Fibroblast of skin of back (primary cell): ENCODE results near the gene HPN.
"Not testable (repeated sequence)": the region's sequence is repeated elsewhere in the genome, so short reads cannot be mapped to it uniquely, and the experiment has no call there.

Experiments
- DNase-seq: peaks from one replicate; pipeline ENCODE4 v3.0.0-alpha.2; 2013

Gene HPN

DNA sequence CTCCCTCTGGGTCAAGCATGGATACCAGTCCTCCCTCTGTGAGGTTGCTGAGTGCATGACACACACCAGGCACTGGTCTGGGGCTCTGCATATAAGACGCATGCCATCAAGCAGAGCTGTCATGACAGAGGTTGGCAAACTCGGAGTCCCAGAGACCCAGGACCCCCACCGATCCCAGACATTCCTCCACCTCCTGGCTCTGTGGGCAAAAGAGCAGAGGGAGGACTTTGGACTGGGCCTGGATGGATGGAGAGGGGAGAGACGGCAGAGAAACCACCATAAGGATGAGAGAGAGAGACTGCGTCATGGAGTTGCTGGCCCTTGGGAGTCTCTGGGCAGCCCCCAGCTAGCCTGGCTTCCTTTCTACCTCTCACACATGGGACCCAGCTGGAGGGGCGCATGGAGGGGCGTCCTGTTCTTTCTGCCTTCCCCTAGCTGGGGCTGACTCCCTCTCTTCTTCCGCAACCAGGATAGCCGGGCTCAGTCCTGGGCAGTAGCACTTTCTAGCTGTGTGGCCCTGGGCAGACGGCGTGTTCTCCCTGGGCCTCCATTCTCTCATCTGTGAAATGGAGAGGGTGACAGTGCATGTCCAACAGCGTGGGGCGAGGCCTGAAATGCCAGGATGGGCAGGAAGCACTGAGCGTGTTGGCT is 1.6 kb downstream of the HPN start:
- DNase-seq, result no peak

DNA sequence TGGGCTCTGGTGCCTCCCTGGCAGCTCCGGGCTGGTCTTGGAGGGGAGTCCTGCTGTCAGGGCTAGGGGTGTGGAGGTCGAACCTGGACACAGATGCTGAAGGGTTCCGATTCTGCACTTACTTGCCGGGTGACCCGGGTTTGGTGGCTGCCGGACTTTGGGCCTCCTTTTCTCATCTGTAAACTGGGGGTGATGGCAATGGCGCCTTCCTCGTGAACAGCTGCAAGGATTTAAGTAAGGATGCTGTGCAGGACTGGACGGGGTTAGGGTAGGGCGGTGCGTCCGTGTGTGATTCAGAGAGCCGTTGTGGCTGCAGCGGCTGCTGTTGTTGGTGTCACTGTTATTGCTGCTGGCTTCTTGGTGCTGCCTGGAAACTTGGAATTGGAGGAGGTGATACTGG is 2.4 kb downstream of the HPN start:
- DNase-seq, result no peak

DNA sequence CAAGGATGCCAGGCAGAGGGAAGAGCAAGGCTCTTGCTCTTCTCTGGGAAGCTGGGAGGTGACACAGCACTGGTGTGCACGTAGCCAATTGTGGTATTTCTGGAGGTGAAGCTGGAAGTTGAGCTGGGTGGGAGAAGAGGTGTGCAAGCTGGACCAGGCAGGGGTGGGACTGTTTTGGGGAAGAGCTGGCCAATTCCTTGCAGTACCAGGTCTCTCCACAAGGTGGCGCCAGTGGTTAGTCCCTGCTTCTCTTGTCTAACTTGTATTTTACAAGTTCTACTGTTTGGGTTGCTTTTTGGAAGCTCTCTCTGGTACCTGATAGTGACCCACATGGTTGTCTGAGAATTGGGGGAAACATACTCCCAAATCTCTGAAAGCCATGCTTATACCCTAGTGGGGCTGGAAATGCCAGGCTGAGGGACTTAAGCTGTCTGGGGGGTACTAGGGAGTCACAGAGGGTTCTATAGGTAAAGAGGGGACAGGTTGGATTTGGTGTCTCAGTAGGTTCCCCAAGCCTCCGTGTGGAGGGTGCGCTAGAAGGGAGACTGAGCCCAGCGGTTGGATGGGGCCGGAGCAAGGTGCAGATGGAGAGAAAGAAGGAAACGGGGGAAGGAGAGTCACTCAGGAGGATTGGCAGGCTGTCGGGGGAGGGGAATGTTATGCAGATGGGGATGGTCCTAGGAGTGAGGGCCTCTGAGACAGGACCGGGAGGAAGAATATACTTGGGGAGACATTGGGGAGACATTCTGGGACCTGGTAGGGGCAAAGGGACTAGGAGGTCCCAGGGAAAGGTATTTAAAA is 3.0 kb downstream of the HPN start:
- peak; percentile 48 for DNase-seq

DNA sequence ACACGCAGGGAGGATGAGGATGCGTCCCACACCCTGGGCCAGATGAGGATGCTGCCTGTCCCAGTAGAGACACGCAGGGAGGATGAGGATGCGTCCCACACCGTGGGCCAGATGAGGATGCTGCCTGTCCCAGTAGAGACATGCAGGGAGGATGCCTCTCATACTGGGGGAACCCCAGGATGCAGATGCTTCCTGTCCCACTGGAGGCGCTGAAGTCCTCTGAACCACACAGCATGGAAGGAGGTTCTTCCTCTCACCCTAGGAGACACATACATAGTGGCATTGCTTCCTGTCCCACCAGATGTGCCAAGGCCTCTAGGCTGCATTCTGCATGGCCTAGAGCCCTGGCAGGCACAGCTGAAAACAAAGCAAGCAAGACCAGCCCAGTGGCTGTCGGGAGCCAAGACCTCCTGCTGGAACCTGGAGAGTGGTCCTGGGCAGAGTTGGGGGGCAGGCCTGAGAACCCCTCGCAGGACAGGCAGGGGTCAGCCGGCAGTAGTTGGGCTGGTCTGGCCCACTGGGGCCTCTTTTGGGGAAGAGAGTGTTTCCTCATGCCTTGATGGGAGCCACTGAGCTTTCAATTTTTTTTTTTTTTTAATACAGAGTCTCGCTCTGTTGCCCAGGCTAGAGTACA is 4.3 kb downstream of the HPN start:
- peak; percentile 40 for DNase-seq

DNA sequence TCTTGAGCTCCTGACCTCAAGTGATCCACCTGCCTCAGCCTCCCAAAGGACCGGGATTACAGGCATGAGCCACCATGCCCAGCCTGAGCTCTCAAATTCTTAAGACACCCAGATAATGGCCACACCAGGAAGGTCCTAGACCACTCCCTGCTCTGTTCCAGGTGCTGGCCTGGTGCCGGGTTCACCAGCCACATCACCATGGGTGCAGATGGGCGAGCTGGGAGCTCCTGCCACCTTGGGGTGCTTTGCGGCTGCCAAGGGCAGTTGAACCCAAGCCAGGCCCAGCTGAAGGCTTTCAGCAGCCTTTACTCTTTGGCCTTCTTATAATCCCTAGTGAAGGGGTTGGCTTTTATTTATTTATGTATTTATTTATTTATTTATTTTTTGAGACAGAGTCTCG is 4.9 kb downstream of the HPN start:
- DNase-seq, result no peak

DNA sequence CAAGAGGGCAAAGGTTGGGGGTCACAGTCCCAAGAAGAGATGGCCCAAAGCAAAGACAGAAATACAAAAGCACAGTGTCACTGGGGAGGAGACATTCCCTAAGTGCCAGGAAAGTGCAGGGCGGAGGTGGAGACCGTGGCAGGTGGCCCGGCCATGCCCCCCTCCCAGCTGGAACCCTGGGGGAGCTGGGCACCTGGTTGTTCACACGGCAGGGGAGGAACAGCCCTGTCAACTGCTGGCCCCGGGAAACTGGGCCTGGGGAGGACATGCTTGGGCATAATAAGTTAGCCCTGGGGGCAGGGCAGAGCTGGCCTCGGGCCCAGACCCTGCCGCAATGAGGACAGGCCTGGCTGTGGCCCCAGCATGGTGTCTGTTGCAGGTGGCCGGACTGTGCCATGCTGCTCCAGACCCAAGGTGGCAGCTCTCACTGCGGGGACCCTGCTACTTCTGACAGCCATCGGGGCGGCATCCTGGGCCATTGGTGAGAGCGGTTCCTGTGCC is 7.4 kb downstream of the HPN start:
- no peak for DNase-seq

DNA sequence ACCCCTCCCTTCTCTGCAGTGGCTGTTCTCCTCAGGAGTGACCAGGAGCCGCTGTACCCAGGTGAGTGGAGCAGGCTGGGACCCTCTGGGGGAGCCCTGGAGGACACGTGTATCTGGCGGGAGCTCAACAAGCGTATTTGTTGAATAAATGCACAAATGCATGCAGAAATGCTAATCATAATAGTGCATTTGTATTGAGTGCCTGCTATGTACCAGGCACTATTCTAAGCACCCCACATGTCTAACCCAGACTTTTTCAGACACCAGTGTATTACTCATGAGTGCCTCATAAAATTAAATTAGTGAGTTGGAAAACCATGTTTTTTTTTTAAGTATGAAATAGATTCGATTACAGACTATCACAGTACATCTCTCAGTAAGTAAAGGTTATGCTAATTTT is 7.9 kb downstream of the HPN start:
- no peak for DNase-seq

DNA sequence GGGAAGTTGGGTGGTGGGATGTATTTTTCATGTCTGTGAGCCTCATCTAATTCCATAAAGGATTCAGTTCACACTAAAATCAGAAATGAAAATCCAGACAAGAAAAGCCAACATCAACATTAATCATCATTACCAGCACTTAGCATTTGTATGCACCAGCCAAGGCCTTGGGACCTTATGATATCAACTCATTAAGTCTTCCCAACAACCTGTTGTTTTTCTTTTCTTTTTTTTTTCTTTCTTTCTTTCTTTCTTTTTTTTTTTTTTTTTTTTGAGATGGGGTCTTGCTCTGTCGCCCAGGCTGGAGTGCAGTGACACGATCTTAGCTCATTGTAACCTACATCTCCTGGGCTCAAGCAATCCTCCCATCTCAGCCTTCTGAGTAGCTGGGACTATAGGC is 9.1 kb downstream of the HPN start:
- not testable (repeated sequence) for DNase-seq

DNA sequence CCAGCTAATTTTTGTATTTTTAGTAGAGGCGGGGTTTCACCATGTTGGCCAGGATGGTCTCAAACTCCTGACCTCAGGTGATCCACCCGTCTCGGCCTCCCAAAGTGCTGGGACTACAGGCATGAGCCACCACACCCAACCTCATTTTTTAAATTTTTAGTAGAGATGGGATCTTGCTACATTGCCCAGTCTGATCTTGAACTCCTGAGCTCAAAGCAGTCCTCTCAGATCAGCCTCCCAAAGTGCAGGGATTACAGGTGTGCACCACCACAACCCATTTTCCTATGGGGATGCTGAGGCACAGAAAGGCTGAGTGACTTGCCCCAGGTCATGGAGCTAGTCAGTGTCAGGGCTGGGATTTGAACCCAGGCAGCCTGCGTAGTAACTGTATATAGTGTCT is 9.7 kb downstream of the HPN start:
- not testable (repeated sequence) for DNase-seq

DNA sequence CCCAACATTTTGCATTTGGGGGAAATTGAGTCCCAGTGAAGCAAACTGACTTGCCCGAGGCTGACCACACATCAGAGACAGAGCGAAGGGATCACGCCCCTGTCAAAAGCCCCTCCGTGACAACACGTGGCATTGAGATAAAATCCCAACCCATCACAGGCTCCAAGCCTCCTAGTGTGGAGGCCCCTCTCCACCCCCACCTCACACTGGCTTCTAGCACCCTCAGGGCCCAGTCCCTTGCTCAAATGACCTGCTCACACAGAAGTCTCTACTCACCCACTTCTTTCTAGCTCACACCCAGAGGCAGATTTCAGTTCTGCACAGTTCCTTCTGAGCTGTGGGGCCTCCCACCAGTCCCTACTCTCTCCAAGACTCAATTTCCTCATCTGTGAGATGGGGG is 10.3 kb downstream of the HPN start:
- DNase-seq, result no peak

DNA sequence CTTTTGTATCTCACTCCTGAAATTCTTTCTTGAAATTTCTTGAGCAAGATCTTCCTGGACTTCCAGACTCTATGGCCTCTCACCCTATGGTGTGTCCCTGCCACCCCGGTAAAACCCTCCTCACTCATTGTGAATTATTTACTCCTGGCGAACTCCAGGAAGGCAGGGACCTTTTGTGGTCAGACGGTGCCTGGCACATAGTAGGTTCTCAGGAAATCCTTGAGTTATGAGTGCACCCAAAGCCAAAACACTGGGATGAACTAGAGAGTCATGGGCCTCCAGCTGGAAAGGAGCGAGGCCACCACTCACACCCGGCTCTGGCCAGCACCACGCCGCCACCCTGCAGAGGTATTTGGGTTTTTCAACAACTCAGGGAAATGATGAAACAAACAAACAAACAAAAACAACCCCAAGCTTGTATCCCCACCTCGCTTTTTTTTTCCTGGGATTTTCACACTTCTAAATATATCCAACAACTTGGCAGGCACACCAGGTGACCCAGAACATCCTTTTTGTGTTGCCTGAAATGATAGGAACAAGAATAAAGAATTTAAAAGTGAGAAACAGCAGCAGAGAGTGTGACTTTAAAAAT is 11.2 kb downstream of the HPN start:
- DNase-seq, result no peak

DNA sequence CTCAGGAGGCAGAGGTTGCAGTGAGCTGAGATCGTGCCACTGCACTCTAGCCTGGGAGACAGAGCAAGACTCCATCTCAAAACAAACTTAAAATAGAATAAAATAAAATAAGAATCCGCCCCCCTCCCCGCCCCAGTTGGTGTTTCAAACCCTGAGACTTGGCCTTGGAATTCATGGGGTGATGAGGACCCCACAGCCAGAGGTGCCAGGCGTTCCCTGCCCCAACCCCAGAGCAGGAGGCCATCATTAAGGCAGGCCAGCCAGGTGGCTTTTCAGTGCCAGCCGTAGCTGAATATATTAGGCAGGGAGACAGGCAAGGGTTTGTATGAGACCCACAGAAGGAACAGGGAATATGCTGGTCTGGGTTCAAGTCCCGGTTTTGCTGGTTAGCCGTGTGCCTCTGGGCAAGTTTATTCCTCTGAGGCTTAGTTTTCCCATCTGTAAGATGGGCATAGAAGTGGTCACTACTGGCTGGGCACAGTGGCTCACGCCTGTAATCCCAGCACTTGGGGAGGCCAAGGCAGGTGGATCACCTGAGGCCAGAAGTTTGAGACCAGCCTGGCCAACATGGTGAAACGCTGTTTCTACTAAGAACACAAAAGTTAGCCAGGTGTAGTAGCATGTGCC is 12.3 kb downstream of the HPN start:
- DNase-seq, result no peak

DNA sequence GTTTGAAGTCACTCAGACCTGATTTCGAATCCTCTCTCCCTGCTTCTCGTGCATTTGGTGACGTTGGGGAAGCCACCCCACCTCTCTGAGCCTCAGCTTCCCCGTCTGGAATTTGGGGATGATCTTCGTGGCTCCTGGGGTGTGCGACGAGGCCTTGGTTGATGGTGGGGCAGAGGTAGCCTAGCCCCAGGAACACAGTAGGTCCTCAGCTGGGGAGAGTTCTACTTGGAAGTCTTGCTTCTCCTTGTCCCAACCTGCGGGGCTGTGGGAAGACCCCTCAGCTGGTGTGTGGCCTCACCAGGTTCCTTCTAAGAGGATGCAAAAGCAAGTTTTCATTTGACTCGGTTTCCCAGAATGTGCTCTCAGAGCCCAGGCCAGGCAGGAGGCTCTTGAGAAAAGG is 13.1 kb downstream of the HPN start:
- no peak for DNase-seq

DNA sequence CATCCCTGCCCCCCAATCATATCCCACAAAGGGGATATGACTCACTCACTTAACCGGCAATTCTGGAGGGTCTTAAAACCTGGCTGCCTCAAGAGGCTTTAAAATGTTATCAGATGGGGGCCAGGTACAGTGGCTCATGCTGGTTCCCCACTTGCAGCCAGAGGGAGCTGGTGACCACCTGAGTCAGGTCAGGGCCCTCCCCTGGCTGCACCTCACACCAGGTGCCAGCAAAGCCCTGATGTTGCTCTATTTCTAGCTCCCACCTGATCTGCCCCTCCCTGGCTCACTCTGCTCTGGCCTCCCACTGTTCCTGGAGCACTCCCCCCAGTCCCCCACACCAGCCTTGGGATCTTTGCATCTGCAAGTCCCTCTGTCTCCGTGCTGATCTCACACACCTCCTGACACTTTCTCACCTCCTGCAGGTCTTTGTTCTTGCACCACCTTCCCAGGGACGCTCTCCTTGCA is 14.2 kb downstream of the HPN start:
- DNase-seq, result no peak

DNA sequence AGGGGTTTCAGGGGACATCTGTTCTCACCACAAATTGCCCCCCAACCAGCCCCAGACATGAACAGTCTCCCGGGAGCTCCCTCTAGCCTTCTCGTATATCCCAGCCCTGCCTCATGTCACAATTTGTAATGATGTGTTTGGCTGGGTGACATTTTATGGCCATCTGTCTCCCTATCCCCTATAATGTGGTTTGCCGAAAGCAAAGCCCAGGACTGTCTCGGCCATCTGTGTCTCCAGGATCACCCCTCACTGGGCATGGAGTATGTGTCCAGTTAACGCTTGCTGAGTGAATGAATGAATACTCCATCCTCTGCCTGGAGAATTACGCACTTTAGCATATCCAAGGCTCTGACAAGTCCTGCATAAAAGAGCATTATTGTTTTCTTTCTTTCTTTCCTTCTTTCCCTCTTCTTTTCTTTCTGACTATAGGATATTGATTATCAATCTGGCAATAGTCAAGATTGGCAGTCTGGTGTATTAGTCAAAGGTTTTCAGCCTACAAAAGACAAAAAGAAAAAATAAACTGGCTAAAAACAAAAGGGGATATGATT is 15.1 kb downstream of the HPN start:
- no peak for DNase-seq

DNA sequence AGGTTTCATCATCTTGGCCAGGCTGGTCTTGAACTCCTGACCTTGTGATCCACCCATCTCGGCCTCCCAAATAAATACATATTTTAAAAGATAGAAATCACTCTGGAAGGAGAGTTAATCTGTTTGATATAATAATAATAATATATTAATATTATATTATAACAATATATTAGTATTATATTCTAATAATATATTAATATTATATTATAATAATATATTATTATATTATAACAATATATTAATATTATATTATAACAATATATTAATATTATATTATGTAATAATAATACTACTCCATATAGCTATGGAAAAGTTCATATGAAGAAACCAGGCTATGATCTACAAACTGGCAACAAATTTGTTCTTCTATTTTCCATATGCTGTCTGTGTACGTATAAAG is 16.8 kb downstream of the HPN start:
- DNase-seq, result no peak

DNA sequence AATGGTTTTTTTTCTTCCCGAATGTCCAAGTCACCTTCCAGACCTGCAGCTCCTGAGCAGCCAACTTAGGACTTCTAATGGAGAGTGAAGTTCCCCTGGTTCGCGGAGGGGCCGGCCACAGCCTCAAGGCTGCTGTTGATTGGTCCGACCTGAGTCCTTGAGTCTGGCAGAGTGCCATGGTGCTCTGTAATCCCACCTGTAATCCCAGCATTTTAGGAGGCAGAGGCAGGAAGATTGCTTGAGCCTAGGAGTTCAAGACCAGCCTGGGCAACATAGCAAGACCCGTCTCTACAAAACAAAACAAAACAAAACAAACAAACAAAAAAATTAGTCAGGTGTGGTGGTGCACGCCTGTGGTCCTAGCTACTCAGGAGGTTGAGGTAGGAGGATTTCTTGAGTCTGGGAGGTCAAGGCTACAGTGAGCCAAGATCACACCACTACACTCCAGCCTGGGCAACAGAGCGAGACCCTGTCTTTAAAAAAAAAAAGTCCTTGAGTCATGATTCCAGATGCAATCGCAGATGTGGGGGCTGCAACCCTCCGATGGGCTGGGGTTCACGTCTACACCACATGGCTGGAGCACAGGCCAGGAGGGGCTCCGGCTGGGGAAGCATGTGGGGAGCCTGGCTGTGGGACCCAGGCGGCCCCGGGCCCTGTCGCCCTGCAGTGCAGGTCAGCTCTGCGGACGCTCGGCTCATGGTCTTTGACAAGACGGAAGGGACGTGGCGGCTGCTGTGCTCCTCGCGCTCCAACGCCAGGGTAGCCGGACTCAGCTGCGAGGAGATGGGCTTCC is 17.7 kb downstream of the HPN start:
- no peak for DNase-seq

DNA sequence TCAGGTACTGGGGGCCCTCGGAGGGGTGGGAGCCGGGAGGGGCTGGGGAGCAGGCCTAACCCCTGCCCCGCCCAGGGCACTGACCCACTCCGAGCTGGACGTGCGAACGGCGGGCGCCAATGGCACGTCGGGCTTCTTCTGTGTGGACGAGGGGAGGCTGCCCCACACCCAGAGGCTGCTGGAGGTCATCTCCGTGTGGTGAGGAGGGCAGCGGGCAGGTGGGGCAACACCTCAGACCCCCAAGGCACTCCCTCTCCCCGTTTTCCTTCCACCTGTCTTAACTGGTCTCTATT is 18.2 kb downstream of the HPN start:
- DNase-seq, result no peak

DNA sequence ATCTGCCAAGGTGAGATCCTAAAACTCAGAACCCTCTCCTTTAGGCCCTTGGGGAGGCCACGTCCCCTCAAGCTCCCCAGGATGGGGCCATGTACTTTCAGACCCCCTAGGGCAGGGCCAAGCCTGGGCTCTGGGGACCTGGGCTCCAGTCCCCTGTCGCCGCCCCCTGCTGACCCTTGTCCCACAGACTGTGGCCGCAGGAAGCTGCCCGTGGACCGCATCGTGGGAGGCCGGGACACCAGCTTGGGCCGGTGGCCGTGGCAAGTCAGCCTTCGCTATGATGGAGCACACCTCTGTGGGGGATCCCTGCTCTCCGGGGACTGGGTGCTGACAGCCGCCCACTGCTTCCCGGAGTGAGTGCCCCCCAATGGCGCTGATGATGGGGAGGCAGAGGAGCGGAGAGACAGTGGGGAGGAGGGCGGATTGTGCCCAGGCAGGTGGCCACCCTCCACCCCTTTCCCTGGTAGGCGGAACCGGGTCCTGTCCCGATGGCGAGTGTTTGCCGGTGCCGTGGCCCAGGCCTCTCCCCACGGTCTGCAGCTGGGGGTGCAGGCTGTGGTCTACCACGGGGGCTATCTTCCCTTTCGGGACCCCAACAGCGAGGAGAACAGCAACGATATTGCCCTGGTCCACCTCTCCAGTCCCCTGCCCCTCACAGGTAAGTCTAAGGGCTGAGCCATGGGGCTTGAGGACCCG is 18.8 kb downstream of the HPN start:
- no peak for DNase-seq

DNA sequence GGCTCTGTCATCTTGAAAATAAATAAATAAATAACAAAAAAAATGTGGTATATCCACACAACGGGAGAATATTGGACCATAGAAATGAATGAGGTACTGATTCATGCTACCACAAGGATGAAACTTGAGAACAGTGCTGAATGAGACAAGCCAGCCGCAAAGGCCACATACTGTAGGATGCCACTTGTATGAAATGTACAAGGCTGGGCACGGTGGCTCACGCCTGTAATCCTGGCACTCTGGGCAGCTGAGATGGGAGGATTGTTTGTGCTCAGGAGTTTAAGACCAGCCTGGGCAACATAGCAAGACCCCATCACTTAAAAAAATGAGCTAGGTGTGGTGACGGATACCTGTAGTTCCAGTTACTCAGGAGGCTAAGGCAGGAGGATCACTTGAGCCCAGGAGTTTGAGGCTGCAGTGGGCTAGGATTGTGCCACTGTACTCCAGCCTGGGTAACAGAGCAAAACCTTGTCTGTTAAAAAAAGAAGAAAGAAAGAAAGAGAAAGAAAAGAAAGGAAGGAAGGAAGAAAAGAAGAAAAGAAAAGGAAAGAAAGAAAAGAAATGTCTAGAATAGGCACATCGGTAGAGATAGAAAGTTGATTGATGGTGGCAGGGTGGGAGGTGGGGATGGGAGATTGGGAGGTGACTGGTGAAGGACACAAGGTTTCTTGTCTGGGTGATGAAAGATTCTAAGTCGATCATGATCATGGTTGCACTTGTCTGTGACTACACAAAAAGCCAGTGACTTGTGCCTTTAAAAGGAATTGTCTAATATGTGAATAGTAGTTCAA is 20.3 kb downstream of the HPN start:
- no peak for DNase-seq
